Measurements from ENCODE around the gene GATA5.

Gene GATA5

DNA sequence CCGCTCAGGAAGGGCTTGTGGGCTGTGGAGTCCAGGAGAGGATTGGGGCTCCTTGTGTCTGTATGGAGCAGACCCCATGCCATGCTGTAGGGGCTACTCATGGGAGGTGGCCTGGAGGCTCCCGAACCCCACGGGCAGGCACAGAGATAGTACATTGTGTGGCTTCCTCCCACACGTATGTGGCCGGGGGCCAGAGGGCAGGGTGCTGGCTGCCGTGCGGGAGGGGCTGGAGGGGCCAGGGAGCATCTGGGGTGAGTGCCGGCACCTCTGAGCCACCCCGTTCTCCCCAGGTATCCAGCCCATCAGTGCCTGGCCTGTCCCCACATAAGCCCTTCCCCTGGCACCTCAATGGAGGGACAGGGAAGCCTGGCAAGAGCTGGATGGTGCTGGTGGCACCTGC lies 56.0 kb downstream of the GATA5 start:
- POLR2A ChIA-PET, result no interaction called here
- TF ChIP-seq TARDBP (IDR thresholded peaks at IDR 0.05), result no peak
- no peak for TF ChIP-seq ZNF384 (IDR thresholded peaks at IDR 0.05)
- no peak for TF ChIP-seq CTBP1 (IDR thresholded peaks at IDR 0.05; ENCODE audit: borderline replicate concordance)
- TF ChIP-seq FOXA1 (IDR thresholded peaks at IDR 0.05), result no peak
- no peak for TF ChIP-seq ARNT (IDR thresholded peaks at IDR 0.05)
- no peak for TF ChIP-seq SUZ12 (IDR thresholded peaks at IDR 0.05)
- TF ChIP-seq HDGF (IDR thresholded peaks at IDR 0.05; ENCODE audit: borderline replicate concordance), result no peak
- no peak for TF ChIP-seq ELF4 (IDR thresholded peaks at IDR 0.05)
- TF ChIP-seq LEF1 (IDR thresholded peaks at IDR 0.05; ENCODE audit: borderline replicate concordance), result no peak
- no peak for TF ChIP-seq L3MBTL2 (conservative IDR thresholded peaks at IDR 0.05)
- no peak for TF ChIP-seq SP1 (IDR thresholded peaks at IDR 0.05)
- no peak for TF ChIP-seq FOXM1 (IDR thresholded peaks at IDR 0.05; ENCODE audit: borderline replicate concordance)
- no peak for TF ChIP-seq BHLHE40 (IDR thresholded peaks at IDR 0.05; ENCODE audit: borderline replicate concordance)
- TF ChIP-seq, protein P1, sequence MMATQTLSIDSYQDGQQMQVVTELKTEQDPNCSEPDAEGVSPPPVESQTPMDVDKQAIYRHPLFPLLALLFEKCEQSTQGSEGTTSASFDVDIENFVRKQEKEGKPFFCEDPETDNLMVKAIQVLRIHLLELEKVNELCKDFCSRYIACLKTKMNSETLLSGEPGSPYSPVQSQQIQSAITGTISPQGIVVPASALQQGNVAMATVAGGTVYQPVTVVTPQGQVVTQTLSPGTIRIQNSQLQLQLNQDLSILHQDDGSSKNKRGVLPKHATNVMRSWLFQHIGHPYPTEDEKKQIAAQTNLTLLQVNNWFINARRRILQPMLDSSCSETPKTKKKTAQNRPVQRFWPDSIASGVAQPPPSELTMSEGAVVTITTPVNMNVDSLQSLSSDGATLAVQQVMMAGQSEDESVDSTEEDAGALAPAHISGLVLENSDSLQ (IDR thresholded peaks at IDR 0.05), result no peak
- TF ChIP-seq FOXK2 (IDR thresholded peaks at IDR 0.05), result no peak
- TF ChIP-seq NFRKB (IDR thresholded peaks at IDR 0.05), result no peak
- DNase-seq (ENCODE audit: extremely low spot score), result no peak
- CTCF ChIA-PET, result interaction anchor here (0.6 to 2.3 kb wide), 2 partner anchors 10 to 21 kb away, joined by 3 to 7 read pairs; no protein-coding TSS in a partner anchor

GRCh38 chr20:62418709-62419487 lies 56.9 kb downstream of the GATA5 start:
- TF ChIP-seq L3MBTL2 (conservative IDR thresholded peaks at IDR 0.05) (no peak), HDGF (IDR thresholded peaks at IDR 0.05; ENCODE audit: borderline replicate concordance) (no peak), FOXM1 (IDR thresholded peaks at IDR 0.05; ENCODE audit: borderline replicate concordance) (no peak), ELF4 (IDR thresholded peaks at IDR 0.05) (no peak), FOXA1 (IDR thresholded peaks at IDR 0.05) (no peak), NFRKB (IDR thresholded peaks at IDR 0.05) (no peak), TARDBP (IDR thresholded peaks at IDR 0.05) (no peak), ARNT (IDR thresholded peaks at IDR 0.05) (no peak), CTBP1 (IDR thresholded peaks at IDR 0.05; ENCODE audit: borderline replicate concordance) (no peak), LEF1 (IDR thresholded peaks at IDR 0.05; ENCODE audit: borderline replicate concordance) (no peak)
- TF ChIP-seq, protein P1 (IDR thresholded peaks at IDR 0.05), result no peak
- CTCF ChIA-PET, result interaction anchor here (2.3 kb wide), 1 partner anchor 9 kb away, joined by 7 read pairs; no protein-coding TSS in a partner anchor
- DNase-seq (ENCODE audit: extremely low spot score), result no peak
- POLR2A ChIA-PET, result no interaction called here

- no peak for TF ChIP-seq L3MBTL2 (conservative IDR thresholded peaks at IDR 0.05)
- TF ChIP-seq ARNT (IDR thresholded peaks at IDR 0.05), result no peak
- TF ChIP-seq FOXM1 (IDR thresholded peaks at IDR 0.05; ENCODE audit: borderline replicate concordance), result no peak
- no peak for TF ChIP-seq SUZ12 (IDR thresholded peaks at IDR 0.05)
- TF ChIP-seq BHLHE40 (IDR thresholded peaks at IDR 0.05; ENCODE audit: borderline replicate concordance), result no peak
- no peak for TF ChIP-seq HDGF (IDR thresholded peaks at IDR 0.05; ENCODE audit: borderline replicate concordance)
- TF ChIP-seq CTBP1 (IDR thresholded peaks at IDR 0.05; ENCODE audit: borderline replicate concordance), result no peak
- TF ChIP-seq FOXA1 (IDR thresholded peaks at IDR 0.05), result no peak
- no peak for TF ChIP-seq TARDBP (IDR thresholded peaks at IDR 0.05)
- no peak for TF ChIP-seq SP1 (IDR thresholded peaks at IDR 0.05)
- no peak for TF ChIP-seq NFRKB (IDR thresholded peaks at IDR 0.05)
- TF ChIP-seq ZNF384 (IDR thresholded peaks at IDR 0.05), result no peak
- TF ChIP-seq LEF1 (IDR thresholded peaks at IDR 0.05; ENCODE audit: borderline replicate concordance), result no peak
- TF ChIP-seq, protein P1 (IDR thresholded peaks at IDR 0.05), result no peak
- no peak for TF ChIP-seq FOXK2 (IDR thresholded peaks at IDR 0.05)
- TF ChIP-seq ELF4 (IDR thresholded peaks at IDR 0.05), result no peak
- ChIA-PET CTCF (interaction anchor here (2.3 kb wide), 1 partner anchor 8 kb away, joined by 7 read pairs; no protein-coding TSS in a partner anchor), POLR2A (no interaction called here)
- DNase-seq (ENCODE audit: extremely low spot score), result no peak
Observed at GRCh38 chr20:62417981-62418708, 57.6 kb downstream of the GATA5 start.

DNA sequence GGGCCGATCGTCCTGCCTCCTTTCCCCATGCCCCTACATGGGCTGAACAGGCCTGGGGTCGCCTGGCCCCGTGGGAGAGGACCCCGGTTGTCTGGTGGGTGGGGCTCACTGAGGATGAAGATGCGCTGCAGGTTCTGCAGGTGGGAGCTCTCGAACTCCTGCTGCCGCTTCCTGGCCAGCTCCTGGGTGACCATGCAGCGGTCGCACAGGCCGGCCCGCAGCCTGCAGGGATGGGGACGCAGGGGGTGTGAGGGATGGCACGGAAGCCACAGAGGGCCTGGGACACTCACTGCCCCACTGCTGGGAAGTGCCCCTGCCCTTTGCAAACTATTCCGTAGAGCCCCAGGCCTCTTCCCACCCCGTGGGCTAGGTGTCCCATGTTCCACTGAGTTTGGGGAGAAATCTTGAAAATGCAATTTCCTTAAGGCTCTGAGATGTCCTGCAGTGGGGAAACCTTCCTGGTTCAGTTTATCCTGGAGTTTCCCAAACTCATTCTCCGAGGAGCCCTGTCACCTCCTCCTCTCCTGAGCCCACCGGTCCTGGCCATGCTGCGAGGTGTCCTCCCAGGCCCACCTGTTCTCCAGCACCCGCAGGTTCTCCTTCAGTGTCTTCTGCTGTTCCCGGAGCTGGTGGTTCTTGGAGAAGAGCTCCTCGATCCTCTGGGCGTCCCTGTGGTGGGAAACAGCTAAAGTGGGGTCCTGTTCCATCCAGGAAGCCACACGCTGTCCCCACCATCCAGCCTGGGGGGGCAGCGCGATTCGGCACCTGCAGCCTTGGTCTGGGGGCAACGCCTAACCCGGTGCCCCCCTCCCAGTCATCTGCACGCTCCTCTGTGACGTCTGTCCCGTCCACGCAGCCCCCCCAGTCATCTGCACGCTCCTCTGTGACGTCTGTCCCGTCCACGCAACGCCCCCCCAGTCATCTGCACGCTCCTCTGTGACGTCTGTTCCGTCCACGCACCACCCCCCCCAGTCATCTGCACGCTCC lies 58.9 kb downstream of the GATA5 start:
- TF ChIP-seq SUZ12 (IDR thresholded peaks at IDR 0.05), result no peak
- ChIA-PET CTCF (no interaction called here), POLR2A (no interaction called here)
- DNase-seq (ENCODE audit: extremely low spot score), result no peak

All from HEK293T (cell line).